GM18858 (cell line): ENCODE results near the gene NOS3.
"Not testable (repeated sequence)": the region's sequence is repeated elsewhere in the genome, so short reads cannot be mapped to it uniquely, and the experiment has no call there.

ENCODE experiments used
- ATAC-seq: cut with Tn5 transposase; IDR thresholded peaks from one replicate; pipeline ENCODE4 v1.9.1; 2021; ENCODE audit not compliant: unreplicated experiment

NOS3 gene

DNA sequence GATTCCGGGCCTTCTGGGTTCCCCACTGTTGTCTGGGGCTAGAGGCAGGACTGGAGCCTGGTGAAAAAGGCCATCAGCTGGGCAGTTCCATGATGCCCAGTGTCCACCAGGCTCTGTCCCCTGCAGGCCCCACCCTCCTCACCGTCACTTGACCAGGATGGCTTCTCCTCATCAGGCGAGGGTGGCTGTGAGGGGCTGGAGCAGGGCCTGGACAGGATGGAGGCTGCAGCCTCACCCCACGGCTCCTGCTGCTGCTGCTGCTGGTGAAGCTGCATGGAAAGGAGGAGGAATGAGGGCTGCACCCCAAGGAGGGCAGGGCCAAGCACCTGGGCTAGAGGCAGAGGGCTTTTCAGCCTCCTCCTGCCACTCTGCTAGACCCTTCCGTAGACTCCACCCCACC is 25.1 kb downstream of the NOS3 start:
- no peak for ATAC-seq

DNA sequence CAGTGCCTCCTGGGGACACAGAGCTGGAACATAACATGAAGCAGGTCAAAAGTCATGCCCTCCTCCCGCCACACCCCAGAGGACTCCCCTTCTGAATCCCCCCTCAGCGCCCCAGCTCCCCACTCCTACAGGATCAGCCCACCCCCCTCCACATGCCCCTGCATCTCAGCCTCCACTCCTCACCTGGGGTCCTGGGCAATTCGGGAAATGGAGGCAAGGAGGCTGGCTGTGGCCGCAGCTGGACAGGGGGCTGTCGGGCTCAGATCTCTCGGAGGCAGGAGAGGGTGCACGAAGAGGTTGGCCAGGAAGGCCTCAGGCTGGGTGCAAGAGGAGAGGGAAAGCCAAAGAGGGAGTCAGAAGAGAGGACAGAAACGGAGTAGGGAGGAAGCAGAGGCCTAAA is 25.7 kb downstream of the NOS3 start:
- ATAC-seq: no peak

GRCh38 chr7:151016942-151017341 is 26.1 kb downstream of the NOS3 start:
- no peak for ATAC-seq

DNA sequence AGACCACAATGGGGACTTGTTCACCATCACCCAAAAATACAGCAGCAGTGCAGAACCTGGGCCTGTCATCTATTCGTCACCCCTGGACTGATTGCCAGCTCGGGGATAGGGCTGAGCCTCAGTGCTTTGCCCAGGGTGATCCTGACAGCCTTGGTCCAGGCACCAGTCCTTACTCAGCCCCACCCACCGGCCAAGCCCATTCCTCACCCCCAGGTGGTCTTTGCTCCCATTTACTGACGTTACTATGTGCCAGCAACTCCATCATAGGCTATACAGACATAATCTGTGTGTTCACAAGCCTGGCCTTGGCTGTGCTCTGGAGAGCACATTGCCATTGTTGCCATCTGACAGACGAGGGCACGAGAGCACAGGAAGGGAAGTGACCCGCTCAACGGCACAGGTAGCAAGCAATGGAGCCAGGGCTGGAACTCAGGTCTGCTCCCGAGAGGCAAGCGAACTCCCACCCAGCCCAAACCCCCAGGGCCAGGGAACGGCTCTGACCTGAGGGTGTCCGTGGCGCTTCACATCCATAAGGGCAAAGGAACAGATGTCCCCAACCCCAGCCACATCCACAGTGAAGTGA is 26.6 kb downstream of the NOS3 start:
- no peak for ATAC-seq

DNA sequence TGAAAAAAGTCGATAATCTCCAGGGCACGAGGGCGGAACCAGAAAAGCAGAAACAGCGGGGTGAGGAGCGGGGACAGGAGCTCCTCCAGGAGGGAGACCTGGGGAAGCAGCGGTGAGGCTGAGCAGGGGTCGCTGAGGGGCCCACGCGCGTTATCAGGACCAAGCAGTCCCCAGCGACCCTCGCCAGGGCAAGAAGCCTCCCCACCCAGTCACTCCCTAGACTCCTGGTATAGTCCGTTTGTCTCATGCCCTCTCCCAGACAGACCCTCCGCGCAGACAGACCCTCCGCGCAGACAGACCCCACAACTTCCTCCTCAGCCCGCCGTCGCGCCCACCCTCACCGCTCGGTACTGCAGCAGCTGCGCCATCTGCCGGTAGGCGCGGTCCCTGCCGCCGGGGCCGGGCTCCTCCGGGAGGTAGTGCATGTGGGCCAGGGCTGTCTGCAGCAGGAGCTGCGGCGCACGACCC is 27.2 kb downstream of the NOS3 start:
- no peak for ATAC-seq

DNA sequence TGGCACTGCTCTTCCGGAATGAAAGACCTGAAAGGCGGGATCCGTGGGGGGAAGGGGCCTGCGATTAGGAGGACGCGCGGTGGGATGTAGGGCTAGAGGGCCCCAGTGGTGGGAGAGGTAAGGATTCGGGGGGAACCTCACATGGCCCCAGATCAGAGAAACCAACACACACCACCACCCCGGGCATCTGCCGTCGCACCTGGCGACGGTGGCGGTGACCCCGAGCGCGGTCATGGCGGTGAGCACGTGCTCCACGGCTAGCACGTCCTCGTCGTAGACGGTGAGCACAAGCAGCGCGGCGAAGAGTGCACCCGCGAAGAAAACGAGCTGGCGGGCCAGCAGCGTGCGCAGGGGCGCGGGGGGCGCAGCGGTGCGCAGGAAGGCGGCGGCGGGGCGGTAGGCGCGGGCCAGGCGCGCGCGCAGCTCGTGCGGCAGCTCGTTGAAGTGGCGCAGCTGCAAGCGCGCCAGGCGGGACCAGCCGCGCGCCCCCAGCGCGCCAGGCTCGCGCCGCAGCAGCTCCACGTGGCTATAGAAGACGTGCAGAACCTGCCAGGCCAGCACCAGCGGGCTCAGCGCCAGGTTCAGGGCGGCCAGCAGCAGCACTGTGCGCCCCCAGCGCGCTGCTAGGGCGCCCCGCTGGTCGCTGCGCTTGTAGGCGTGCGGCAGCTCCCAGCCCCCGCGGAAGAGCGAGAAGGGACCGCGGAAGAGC is 27.8 kb downstream of the NOS3 start:
- ATAC-seq: no peak

- no peak for ATAC-seq
Measured at GRCh38 chr7:151019130-151019447, 28.3 kb downstream of the NOS3 start.

- ATAC-seq: no peak
Measured at GRCh38 chr7:151020231-151020630, 29.4 kb downstream of the NOS3 start.

- ATAC-seq: no peak
Measured at GRCh38 chr7:151023232-151023631, 32.4 kb downstream of the NOS3 start.

DNA sequence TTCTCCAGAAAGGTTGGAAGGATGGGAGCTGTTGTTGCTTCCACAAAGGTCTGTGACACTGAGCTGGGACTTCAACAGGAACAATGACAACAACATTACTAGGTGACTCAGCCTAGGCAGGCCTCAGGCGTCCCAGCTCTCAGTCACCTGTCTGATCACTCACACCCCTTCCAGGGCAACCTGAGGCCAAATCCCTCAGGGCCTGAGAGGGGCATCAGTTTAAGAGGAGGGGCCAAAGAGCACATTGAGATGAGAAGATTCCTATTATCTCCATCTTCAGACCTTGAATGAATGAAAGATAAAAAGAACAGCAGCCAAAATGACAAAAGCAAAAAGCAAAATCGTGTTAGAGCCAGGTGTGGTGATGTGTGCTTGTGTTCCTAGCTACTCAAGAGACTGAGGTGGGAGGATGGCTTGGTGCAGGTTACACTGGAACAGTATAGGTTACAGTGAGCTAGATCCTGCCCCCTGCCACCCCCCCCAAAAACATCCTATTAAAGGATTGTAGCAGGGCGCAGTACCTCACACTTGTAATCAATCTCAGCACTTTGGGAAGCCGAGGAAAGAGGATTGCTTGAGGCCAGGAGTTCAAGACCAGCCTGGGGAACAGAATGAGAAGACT is 33.7 kb downstream of the NOS3 start, which contains the start of gene ATG9B:
ATG9B (minus strand) TSS at position 60 of the 622 bp plus-strand sequence. CDS start 71 bp downstream, outside the sequence.
- ATAC-seq: no peak

GRCh38 chr7:151025924-151026671 is 35.3 kb downstream of the NOS3 start:
- ATAC-seq: no peak

DNA sequence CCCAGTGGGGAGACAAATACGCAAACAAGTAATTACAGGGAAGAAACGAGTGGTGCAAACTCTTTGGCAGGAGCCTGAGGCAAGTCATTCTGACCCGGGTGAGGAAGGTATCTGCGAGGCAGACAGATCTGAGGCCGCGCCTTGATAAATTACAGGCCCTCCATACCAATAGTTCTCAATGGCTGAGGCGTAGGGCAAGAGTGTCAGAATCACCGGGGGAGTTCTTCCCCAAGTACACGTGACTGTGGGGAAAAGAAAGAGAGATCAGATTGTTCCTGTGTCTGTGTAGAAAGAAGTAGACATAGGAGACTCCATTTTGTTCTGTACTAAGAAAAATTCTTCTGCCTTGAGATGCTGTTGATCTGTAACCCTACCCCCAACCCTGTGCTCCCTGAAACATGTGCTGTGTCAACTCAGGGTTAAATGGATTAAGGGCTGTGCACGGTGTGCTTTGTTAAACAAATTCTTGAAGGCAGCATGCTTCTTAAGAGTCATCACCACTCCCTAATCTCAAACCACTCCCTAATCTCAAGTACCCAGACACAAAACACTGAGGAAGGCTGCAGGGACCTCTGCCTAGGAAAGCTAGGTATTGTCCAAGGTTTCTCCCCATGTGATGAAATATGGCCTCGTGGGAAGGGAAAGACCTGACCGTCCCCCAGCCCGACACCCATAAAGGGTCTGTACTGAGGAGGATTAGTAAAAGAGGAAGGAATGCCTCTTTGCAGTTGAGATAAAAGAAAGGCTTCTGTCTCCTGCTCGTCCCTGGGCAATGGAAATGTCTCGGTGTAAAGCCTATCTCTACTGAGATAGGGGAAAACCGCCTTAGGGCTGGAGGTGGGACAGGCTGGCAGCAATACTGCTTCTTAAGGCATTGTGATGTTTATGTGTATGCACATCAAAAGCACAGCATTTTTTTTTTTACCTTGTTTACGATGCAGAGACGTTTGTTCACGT is 36.2 kb downstream of the NOS3 start:
- ATAC-seq: not testable (repeated sequence)

GRCh38 chr7:151027728-151028130 is 36.9 kb downstream of the NOS3 start:
- ATAC-seq: not testable (repeated sequence)

- peak; percentile 96 for ATAC-seq
Measured at GRCh38 chr7:151028131-151028947, 37.5 kb downstream of the NOS3 start, which contains the start of gene ABCB8. ABCB8 (plus strand) TSS chr7:151028450; CDS start chr7:151028516, 66 bp downstream.

DNA sequence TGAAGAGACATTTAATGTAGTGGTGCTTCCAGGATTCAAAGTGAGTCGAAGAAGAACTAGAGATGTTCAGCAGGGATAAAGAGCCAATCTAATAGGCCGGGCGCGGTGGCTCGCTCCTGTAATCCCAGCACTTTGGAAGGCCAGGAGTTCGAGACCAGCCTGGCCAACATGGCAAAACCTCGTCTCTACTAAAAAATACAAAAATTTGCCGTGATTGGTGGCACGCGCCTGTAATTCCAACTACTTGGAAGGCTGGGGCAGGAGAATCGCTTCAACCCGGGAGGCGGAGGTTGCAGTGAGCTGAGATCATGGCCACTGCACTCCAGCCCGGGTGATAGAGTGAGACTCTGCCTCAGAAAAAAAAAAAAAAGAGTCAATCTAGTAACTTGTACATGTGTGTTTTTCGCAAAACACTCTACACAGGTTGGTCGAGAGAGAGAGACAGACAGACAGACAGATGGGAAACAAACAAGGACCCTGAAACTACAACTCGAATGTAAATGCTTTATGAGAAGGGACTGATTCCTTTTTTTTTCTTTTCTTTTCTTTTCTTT is 38.2 kb downstream of the NOS3 start:
- ATAC-seq: no peak

DNA sequence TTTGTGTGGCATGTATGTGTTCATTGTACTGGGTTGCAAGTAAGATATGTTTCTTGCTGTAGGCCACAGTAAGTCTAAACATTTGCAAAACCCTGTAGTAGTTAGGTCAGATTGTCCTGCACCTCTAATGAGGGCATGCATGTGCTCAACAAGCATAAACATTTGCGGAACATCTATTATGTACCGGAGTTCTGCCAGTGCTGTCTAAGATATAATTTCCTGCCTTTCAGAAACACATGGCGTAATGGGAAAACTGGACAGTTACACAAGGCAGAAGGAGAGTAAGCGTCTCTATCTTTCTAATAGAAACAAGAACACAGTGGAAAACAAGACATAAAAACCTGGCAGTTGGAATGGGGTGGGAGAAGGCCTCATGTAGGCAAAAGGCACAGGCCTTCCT is 40.2 kb downstream of the NOS3 start:
- no peak for ATAC-seq

DNA sequence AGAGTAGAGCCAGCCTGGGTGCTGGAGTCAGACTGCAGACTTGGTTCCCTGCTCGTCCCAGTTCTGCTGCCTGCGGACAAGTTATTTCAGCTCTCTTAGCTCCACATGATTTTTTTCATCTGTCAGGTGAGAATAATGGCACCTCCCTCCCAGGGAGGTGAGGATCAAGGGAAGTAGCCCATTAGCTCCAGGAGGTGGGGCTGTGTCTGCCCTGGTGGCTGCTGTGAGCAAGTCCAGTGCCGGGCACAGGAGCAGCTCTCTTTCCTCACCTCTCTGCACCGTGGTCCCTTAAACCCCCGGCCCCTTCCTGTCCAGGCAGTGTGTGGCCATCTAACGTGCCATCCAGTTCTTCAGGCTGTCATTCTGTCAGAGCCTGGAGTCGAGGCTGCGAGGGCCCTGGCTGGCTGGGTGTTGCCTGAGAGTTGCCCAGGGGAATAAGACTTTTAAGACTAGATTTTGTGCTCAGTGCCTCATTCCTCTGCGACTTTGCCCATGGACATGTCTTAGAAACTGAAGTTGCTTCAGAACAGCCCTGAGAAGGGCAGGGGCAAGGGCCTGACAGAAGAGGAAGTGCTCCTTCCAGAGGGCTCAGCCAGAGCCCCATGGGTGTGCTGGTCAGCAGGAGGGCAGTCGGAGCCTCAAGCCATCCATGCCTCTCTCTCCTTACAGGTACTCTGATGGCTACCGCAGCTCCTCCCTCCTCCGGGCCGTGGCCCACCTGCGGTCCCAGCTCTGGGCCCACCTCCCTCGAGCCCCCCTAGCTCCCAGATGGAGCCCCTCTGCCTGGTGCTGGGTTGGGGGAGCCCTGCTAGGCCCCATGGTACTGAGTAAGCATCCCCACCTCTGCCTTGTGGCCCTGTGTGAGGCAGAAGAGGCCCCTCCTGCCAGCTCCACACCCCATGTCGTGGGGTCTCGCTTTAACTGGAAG is 42.4 kb downstream of the NOS3 start:
- no peak for ATAC-seq

DNA sequence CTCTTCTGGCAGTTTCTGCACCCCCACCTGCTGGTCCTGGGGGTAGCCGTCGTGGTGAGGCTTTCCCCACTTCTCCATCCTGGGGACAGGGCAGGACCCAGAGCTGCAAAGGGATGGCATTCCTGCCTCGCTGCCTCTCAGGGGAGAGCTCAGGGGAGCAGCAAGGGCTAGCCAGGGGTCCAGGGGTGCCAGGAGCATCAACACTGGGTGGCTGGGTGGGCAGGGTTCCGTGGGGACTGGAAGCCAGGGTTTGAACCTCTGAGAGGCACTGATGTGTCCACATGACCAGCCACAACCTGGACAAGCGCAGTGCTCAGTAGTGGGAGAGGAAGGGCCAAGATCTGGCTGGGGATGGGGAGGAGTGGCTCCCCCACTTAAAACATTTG is 43.0 kb downstream of the NOS3 start:
- ATAC-seq: no peak
